ENCODE results near the gene SH3PXD2B.
A peak's percentile ranks its signal among the peaks of the same experiment; 100 is the strongest.
"Not testable (repeated sequence)": the region's sequence is repeated elsewhere in the genome, so short reads cannot be mapped to it uniquely, and the experiment has no call there.

SH3PXD2B gene

GRCh38 chr5:172396994-172397393 lies 57.3 kb downstream of the SH3PXD2B start:
- DNase-seq: not testable (repeated sequence)

- DNase-seq: no peak
These were observed 58.1 kb downstream of the SH3PXD2B start for GRCh38 chr5:172396220-172396619.

- DNase-seq: peak; percentile 18
These were observed 58.8 kb downstream of the SH3PXD2B start for GRCh38 chr5:172395483-172395882.

GRCh38 chr5:172389578-172390112 lies 64.7 kb downstream of the SH3PXD2B start:
- DNase-seq: no peak

GRCh38 chr5:172388246-172388733 lies 66.0 kb downstream of the SH3PXD2B start:
- DNase-seq: no peak

GRCh38 chr5:172385707-172386106 lies 68.6 kb downstream of the SH3PXD2B start:
- no peak for DNase-seq

GRCh38 chr5:172385010-172385563 lies 69.2 kb downstream of the SH3PXD2B start:
- DNase-seq: no peak

GRCh38 chr5:172383191-172383802 lies 71.0 kb downstream of the SH3PXD2B start:
- peak; percentile 72 for DNase-seq

- DNase-seq: no peak
These were observed 73.2 kb downstream of the SH3PXD2B start for GRCh38 chr5:172380987-172381643.

GRCh38 chr5:172380301-172380986 lies 73.9 kb downstream of the SH3PXD2B start:
- no peak for DNase-seq

- no peak for DNase-seq
These were observed 74.8 kb downstream of the SH3PXD2B start for GRCh38 chr5:172379481-172379880.

- DNase-seq: no peak
These were observed 76.5 kb downstream of the SH3PXD2B start for GRCh38 chr5:172377856-172378255.

- DNase-seq: no peak
These were observed 76.9 kb downstream of the SH3PXD2B start for GRCh38 chr5:172377438-172377837.

GRCh38 chr5:172374783-172375182 lies 79.5 kb downstream of the SH3PXD2B start:
- no peak for DNase-seq

- DNase-seq: no peak
These were observed 80.6 kb downstream of the SH3PXD2B start for GRCh38 chr5:172373680-172374079.

GRCh38 chr5:172371684-172372083 lies 82.6 kb downstream of the SH3PXD2B start:
- DNase-seq: no peak

- peak; percentile 14 for DNase-seq
These were observed 83.4 kb downstream of the SH3PXD2B start for GRCh38 chr5:172370648-172371545.

GRCh38 chr5:172370237-172370640 lies 84.1 kb downstream of the SH3PXD2B start:
- DNase-seq: no peak

- not testable (repeated sequence) for DNase-seq
These were observed 85.6 kb downstream of the SH3PXD2B start for GRCh38 chr5:172368699-172369098.

- no peak for DNase-seq
These were observed 88.2 kb downstream of the SH3PXD2B start for GRCh38 chr5:172365948-172366608.

GRCh38 chr5:172364773-172365172 lies 89.6 kb downstream of the SH3PXD2B start:
- DNase-seq: no peak

- DNase-seq: no peak
These were observed 91.6 kb downstream of the SH3PXD2B start for GRCh38 chr5:172362755-172363154.

Data from NCI-H226 (cell line).